HG02970 (cell line): ENCODE data around the gene ARHGAP8.
"Not testable (repeated sequence)": the region's sequence is repeated elsewhere in the genome, so short reads cannot be mapped to it uniquely, and the experiment has no call there.

ENCODE experiments used
- ATAC-seq: cut with Tn5 transposase; IDR thresholded peaks from one replicate; pipeline ENCODE4 v1.9.1; 2021; ENCODE audit warnings: mild to moderate bottlenecking, moderate library complexity, moderate number of reproducible peaks; ENCODE audit not compliant: unreplicated experiment, low FRiP score

ARHGAP8 gene

GRCh38 chr22:44737406-44738346, 14.7 kb upstream of the ARHGAP8 start:
- no peak for ATAC-seq

GRCh38 chr22:44738347-44738715, 14.0 kb upstream of the ARHGAP8 start:
- ATAC-seq: no peak

DNA sequence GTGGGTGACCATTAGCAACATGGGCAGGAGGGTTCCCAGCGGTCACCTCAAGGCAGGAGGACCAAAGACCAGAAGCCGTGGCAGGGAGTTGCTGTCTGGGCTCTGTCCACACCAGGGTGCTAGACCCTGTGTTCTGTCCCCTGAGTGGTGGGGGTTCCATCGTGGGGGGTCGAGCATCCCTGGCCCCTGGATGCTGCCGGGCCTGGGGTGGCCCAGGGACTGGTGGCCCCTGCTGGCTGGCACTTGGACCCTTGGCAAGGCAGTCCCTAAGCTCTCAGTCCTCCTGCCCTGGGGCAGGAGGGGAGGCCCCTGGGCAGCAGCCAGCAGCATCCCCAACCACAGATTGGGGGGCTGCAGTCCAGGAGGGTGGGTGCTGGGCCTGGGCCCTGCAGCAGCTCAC, 13.4 kb upstream of the ARHGAP8 start:
- ATAC-seq: no peak

DNA sequence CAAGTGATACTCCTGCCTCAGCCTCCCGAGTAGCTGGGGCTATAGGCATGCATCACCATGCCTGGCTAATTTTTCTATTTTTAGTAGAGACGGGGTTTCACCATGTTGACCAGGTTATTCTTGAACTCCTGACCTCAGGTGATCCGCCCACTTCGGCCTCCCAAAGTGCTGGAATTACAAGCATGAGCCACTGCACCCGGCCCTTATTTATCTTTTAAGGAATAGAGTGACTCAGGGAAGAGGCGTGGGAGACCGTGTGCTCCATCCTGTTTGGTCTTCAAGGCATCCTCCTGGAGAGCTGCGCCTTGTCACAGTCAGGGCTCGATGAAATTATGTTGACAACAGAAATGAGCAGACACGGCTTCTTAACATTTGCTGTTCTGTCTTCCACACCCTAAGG, 12.7 kb upstream of the ARHGAP8 start:
- ATAC-seq: not testable (repeated sequence)

GRCh38 chr22:44740307-44740706, 12.1 kb upstream of the ARHGAP8 start:
- ATAC-seq: no peak

- ATAC-seq: no peak
Measured at GRCh38 chr22:44741929-44742328, 10.4 kb upstream of the ARHGAP8 start.

DNA sequence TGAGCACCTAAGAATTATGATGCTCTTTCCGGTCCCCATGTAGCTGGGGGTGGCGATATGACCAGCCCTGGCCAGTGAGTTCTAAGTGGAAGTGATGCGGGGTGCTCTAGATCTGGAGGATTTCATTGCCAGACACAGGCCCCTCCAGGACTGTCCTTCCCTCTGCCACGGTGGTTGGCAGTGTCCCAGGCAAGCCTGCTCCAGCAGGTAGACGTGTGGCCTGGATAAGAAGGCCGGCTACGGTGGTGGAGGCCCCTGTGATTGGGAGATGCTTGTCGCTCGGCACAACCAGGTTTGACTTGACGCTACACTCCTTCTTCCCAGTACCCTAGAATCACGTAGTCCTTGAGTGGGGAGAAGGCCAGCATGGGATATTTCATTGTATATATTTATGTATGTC, 9.1 kb upstream of the ARHGAP8 start:
- ATAC-seq: no peak

DNA sequence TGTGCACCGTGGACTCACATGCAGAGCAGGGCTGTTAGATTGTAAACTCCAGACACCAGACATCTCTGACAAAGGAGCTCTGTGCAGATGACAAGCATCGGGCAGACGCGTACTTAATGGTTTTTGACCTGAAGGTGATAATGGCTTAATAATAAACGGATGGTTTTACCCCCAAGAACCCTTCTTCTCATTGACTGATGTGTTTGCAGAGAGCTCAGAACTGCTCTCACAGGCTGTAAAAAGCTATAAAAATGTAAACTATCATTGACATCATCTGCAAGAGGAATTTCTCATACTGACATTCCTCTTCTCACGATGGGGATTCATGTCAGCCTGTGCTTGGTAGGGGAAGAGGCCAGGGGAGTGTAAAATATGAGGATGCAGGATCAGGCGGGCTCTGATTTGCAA, 8.6 kb upstream of the ARHGAP8 start:
- ATAC-seq: no peak

DNA sequence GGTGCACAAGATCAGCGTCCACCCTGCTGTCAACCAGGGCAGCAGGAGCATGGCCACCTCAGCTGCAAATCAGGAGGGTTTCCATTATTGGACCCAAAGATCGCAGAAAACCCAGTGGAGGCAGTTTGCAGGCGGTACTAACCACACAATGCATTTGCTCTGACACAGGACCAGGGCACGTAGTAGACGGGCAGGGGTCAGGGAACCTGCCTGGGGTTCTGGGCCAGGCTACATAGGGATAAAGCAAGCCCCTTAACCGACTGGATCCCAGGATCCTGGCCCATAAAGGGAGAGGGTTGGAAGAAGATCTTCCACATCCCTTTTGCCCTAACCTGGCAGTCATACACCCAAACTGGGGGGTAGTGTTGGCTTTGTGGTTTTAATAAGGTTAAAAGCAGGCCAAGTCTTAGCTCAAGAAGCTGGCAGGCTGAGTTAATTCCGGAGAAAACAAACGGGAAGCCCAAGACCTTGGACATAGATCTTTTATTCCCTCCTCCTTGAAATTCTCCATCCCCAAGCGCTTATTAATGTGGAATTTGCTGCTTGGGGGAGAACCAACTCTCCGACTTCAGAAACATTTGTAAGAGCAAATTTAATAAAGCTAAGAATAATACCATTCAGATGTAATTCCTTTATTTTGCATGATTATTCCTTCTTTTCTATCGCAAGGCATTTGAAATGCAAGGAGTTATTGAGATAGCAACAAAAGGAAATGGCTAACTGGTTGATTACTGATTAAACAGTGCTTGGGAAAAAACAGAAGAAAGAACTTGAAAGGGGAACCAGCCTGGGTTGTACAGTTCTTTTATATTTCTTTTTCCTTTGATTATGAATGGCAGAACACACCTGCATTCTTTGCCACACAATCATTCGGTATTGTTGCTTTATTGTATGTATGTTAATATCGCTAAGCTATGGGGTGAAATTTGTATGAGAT, 6.3 kb upstream of the ARHGAP8 start:
- ATAC-seq: no peak

- not testable (repeated sequence) for ATAC-seq
Measured at GRCh38 chr22:44747784-44748127, 4.6 kb upstream of the ARHGAP8 start.

GRCh38 chr22:44748524-44748923, 3.9 kb upstream of the ARHGAP8 start:
- no peak for ATAC-seq

GRCh38 chr22:44750481-44750880, 1.9 kb upstream of the ARHGAP8 start:
- no peak for ATAC-seq

- no peak for ATAC-seq
Measured at GRCh38 chr22:44753189-44754042, 1.0 kb downstream of the ARHGAP8 start.

DNA sequence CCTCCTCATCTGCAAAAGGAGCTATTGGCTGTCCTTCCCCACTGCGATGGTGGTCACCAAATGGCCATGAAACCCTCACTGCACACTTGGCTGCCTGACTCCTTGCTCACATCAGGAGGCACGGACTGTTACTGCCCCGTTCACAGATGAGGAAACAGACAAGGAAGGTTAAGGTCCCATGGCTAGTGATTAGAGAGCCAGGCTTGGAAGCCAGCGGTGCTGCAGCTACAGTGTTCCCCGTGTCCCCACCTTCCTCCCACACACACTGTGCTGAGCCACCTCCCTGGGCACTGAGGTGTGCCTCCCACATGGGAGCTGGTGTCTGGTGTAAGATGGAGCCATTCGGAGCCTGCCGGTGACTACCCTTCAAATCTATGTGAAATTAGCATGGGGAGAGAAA, 2.6 kb downstream of the ARHGAP8 start:
- no peak for ATAC-seq

DNA sequence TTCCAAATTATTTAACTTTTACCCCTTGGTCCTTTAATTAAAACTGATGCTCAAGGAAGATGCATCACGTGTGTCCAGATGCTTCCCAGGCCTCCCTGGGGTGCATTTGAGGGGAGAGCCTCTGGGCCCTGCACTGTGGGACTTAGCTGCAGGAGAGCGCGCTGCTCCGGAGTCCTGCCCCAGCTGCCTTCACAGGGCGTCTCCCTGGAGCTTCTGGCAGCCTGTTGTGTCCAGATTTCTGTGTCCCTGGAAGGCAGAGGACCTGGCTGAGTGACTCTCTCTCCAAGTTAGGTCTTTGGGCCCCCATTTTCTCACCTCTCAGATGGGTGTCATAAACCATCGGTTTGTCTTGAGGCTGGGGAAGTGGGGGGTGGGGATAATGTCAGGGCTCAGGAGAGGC, 3.0 kb downstream of the ARHGAP8 start:
- no peak for ATAC-seq

DNA sequence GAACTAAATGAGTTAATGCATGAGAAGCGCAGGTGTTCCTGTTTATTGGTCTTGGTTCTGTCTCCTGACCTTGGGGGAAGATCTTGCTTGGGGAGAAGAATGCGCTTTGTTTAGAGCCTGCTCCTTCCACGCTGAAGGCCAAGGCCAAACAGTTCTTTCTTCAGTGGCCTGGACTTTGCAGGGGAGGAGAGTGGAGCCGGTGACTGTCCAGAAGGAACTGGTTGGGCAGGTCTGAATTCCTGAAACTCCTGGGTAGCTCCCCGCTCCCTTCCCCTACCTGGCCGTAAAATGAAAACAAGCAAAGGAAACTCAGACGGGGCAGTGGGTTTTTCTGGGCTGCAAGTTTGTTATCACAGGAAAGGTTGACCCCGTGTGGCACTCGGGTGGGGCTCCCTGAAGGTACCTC, 3.6 kb downstream of the ARHGAP8 start:
- no peak for ATAC-seq

GRCh38 chr22:44758344-44758973, 6.1 kb downstream of the ARHGAP8 start:
- ATAC-seq: no peak

DNA sequence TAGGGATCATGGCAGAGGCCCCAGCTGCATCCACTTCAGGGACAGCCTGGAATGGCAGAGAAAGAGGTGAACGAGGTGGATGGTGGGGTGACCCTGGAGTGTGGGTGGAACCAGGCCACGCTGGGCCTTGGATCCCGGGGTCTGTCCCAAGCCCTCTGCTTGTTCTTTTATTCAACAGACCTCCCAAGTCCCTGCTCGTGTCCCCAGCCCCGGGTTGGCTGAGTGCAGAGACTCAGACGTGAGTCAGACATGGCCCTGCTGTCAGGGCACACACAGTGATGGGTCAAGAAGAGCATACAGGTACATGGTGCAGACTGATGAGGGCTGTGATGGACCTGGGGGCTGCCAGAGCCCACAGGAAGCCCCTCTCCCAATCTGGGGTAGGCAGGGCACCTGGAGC, 6.6 kb downstream of the ARHGAP8 start:
- no peak for ATAC-seq

DNA sequence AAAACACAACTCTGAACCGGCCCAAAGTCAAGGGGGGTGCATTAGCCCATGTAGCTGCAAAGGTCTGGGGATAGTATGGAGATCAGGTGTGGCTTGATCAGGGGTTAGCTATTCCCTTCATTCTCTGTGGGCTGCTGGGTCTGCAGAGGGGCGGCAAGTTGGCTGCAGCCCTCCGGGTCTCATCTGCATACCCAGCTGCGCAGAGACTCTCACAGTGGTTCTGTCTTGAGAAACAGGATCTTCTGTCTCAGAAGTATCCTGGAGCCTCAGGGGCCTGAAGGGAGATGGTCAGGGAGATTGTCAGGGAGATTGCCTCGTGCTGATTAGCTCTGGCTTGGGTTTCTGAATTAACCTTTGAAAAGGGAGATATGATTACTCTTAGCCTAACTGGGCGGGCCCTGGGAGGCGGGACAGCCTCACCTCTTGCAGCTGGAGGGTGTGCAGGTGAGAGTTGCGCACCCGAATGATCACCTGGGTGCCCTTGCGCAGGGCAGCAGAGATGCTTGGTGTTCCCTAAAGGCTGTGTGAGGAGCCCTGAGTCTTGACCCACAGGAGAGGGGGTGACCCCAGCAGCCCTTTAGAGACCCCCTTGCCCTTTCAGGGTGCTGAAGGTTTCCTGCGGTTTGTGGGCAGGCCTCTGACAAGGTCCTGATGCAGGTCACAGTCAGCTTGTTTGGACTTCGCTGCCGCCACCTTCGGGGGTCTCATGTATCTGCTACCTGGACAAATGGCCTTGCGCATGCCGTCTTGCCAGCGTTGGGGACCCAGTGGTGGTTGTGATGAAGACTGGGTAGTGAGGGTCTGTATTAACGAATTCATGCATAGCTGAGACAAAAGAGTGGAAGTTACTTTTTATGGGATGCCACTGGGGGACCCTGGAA, 7.3 kb downstream of the ARHGAP8 start:
- ATAC-seq: no peak
